ENCODE results near the gene TASL.
"Not testable (repeated sequence)": the region's sequence is repeated elsewhere in the genome, so short reads cannot be mapped to it uniquely, and the experiment has no call there.

Gene TASL

GRCh38 chrX:30577362-30577991 is at the start of gene TASL:
Gene TASL, minus strand, starts transcription at chrX:30577766. Its CDS starts 17,411 bp downstream, at chrX:30560355.
- no peak for DNase-seq

GRCh38 chrX:30626402-30626801 is 48.8 kb upstream of the TASL start:
- no peak for DNase-seq

- no peak for DNase-seq
Measured at GRCh38 chrX:30622361-30622760, 44.8 kb upstream of the TASL start.

- DNase-seq: peak; percentile 81
Measured at GRCh38 chrX:30620980-30621618, 43.5 kb upstream of the TASL start.

GRCh38 chrX:30620125-30620524 is 42.6 kb upstream of the TASL start:
- DNase-seq: no peak

- no peak for DNase-seq
Measured at GRCh38 chrX:30618160-30618765, 40.7 kb upstream of the TASL start.

GRCh38 chrX:30615229-30615628 is 37.7 kb upstream of the TASL start:
- peak; percentile 69 for DNase-seq

GRCh38 chrX:30613721-30614120 is 36.2 kb upstream of the TASL start:
- no peak for DNase-seq

GRCh38 chrX:30612250-30612655 is 34.7 kb upstream of the TASL start:
- no peak for DNase-seq

GRCh38 chrX:30610026-30610425 is 32.5 kb upstream of the TASL start:
- no peak for DNase-seq

GRCh38 chrX:30607155-30607554 is 29.6 kb upstream of the TASL start:
- DNase-seq: no peak

- DNase-seq: not testable (repeated sequence)
Measured at GRCh38 chrX:30600269-30601176, 23.0 kb upstream of the TASL start.

GRCh38 chrX:30597216-30598012 is 19.8 kb upstream of the TASL start:
- no peak for DNase-seq

- no peak for DNase-seq
Measured at GRCh38 chrX:30593440-30594200, 16.1 kb upstream of the TASL start.

GRCh38 chrX:30592831-30593230 is 15.3 kb upstream of the TASL start:
- no peak for DNase-seq

- no peak for DNase-seq
Measured at GRCh38 chrX:30590368-30590767, 12.8 kb upstream of the TASL start.

- no peak for DNase-seq
Measured at GRCh38 chrX:30589146-30589888, 11.8 kb upstream of the TASL start.

GRCh38 chrX:30586516-30586915 is 8.9 kb upstream of the TASL start:
- DNase-seq: no peak

GRCh38 chrX:30582664-30583063 is 5.1 kb upstream of the TASL start:
- no peak for DNase-seq

- DNase-seq: no peak
Measured at GRCh38 chrX:30580641-30581040, 3.1 kb upstream of the TASL start.

- DNase-seq: no peak
Measured at GRCh38 chrX:30576881-30577280, 685 bp downstream of the TASL start.

Measured in HCEC 1CT (cell line).